Measurements from ENCODE around the gene NRP1. TPM values are rescaled to one million over a fixed set of nuclear protein-coding genes. Genes with fewer than 3 reads are reported as not detected.

The NRP1 gene
- total RNA-seq, 1 experiment from 2014 or later: 3.0 TPM

DNA sequence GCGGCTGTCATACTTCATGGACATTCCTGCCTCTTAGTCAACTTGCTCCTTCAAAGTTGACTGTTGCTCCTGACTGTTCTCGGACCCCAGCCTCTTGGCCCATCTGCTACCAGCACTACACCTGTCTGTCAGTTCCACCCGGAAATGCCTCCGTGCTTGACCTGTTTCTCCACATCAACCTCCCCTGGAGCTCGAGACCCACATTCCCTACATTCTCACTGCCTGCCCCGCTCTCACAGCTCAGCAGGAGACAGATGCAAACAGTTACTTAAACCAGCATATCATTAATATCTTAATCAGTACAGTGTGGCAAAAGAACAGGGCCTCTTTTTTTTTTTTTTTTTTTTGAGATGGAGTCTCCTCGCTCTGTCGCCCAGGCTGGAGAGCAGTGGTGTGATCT is 174.3 kb downstream of the NRP1 start:
- no peaks in the 10 kb centered on the region for H3K27me3 Mint-ChIP-seq (ENCODE audit: low read depth)
- no peak overlapping the region for H3K4me3 Mint-ChIP-seq
- H3K27ac Mint-ChIP-seq: no peak overlapping the region
- CTCF ChIA-PET: interaction anchor here (0.7 to 2.4 kb wide), 3 partner anchors 33 to 151 kb away, joined by 3 to 6 read pairs (median 6); no protein-coding TSS in a partner anchor
- H3K4me1 Mint-ChIP-seq: peaks cover 39% of the 10 kb centered on the region
- peak; percentile 38 for DNase-seq (ENCODE audit: low spot score)
- H3K9me3 Mint-ChIP-seq: no peaks in the 10 kb centered on the region
- H3K36me3 Mint-ChIP-seq: no peaks in the 10 kb centered on the region
- POLR2A ChIA-PET: no interaction called here
- peak; percentile 62 for ATAC-seq
- TF ChIP-seq ATF1 (CRISPR knock-in tag; IDR thresholded peaks at IDR 0.05): no peak
- no peak for TF ChIP-seq RORB (CRISPR knock-in tag; IDR thresholded peaks at IDR 0.05)
- no peak for TF ChIP-seq TP53 (CRISPR knock-in tag; IDR thresholded peaks at IDR 0.05)
- no peak for TF ChIP-seq GRHL2 (CRISPR knock-in tag; IDR thresholded peaks at IDR 0.05; ENCODE audit: insufficient replicate concordance, severe bottlenecking)
- TF ChIP-seq, protein P1, sequence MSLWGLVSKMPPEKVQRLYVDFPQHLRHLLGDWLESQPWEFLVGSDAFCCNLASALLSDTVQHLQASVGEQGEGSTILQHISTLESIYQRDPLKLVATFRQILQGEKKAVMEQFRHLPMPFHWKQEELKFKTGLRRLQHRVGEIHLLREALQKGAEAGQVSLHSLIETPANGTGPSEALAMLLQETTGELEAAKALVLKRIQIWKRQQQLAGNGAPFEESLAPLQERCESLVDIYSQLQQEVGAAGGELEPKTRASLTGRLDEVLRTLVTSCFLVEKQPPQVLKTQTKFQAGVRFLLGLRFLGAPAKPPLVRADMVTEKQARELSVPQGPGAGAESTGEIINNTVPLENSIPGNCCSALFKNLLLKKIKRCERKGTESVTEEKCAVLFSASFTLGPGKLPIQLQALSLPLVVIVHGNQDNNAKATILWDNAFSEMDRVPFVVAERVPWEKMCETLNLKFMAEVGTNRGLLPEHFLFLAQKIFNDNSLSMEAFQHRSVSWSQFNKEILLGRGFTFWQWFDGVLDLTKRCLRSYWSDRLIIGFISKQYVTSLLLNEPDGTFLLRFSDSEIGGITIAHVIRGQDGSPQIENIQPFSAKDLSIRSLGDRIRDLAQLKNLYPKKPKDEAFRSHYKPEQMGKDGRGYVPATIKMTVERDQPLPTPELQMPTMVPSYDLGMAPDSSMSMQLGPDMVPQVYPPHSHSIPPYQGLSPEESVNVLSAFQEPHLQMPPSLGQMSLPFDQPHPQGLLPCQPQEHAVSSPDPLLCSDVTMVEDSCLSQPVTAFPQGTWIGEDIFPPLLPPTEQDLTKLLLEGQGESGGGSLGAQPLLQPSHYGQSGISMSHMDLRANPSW (CRISPR knock-in tag; conservative IDR thresholded peaks at IDR 0.05; ENCODE audit: low read depth): no peak
- no peak for TF ChIP-seq SMAD3 (CRISPR knock-in tag; IDR thresholded peaks at IDR 0.05; ENCODE audit: borderline replicate concordance)
- TF ChIP-seq, protein P2, sequence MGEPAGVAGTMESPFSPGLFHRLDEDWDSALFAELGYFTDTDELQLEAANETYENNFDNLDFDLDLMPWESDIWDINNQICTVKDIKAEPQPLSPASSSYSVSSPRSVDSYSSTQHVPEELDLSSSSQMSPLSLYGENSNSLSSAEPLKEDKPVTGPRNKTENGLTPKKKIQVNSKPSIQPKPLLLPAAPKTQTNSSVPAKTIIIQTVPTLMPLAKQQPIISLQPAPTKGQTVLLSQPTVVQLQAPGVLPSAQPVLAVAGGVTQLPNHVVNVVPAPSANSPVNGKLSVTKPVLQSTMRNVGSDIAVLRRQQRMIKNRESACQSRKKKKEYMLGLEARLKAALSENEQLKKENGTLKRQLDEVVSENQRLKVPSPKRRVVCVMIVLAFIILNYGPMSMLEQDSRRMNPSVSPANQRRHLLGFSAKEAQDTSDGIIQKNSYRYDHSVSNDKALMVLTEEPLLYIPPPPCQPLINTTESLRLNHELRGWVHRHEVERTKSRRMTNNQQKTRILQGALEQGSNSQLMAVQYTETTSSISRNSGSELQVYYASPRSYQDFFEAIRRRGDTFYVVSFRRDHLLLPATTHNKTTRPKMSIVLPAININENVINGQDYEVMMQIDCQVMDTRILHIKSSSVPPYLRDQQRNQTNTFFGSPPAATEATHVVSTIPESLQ (CRISPR knock-in tag; IDR thresholded peaks at IDR 0.05): no peak
- TF ChIP-seq GABPB1 (CRISPR knock-in tag; IDR thresholded peaks at IDR 0.05): no peak
- no peak for TF ChIP-seq JUN (CRISPR knock-in tag; IDR thresholded peaks at IDR 0.05)
- TF ChIP-seq, protein P3, sequence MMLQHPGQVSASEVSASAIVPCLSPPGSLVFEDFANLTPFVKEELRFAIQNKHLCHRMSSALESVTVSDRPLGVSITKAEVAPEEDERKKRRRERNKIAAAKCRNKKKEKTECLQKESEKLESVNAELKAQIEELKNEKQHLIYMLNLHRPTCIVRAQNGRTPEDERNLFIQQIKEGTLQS (CRISPR knock-in tag; conservative IDR thresholded peaks at IDR 0.05): no peak
- no peak for TF ChIP-seq ZMAT4 (CRISPR knock-in tag; IDR thresholded peaks at IDR 0.05)
- TF ChIP-seq, protein P4, sequence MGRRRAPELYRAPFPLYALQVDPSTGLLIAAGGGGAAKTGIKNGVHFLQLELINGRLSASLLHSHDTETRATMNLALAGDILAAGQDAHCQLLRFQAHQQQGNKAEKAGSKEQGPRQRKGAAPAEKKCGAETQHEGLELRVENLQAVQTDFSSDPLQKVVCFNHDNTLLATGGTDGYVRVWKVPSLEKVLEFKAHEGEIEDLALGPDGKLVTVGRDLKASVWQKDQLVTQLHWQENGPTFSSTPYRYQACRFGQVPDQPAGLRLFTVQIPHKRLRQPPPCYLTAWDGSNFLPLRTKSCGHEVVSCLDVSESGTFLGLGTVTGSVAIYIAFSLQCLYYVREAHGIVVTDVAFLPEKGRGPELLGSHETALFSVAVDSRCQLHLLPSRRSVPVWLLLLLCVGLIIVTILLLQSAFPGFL (CRISPR knock-in tag; IDR thresholded peaks at IDR 0.05; ENCODE audit: borderline replicate concordance): no peak
- TF ChIP-seq, protein P5, sequence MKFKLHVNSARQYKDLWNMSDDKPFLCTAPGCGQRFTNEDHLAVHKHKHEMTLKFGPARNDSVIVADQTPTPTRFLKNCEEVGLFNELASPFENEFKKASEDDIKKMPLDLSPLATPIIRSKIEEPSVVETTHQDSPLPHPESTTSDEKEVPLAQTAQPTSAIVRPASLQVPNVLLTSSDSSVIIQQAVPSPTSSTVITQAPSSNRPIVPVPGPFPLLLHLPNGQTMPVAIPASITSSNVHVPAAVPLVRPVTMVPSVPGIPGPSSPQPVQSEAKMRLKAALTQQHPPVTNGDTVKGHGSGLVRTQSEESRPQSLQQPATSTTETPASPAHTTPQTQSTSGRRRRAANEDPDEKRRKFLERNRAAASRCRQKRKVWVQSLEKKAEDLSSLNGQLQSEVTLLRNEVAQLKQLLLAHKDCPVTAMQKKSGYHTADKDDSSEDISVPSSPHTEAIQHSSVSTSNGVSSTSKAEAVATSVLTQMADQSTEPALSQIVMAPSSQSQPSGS (CRISPR knock-in tag; IDR thresholded peaks at IDR 0.05; ENCODE audit: borderline replicate concordance, low read depth): no peak
- no peak for TF ChIP-seq ZNF532 (CRISPR knock-in tag; IDR thresholded peaks at IDR 0.05; ENCODE audit: borderline replicate concordance)
- TF ChIP-seq ZNF396 (CRISPR knock-in tag; IDR thresholded peaks at IDR 0.05; ENCODE audit: borderline replicate concordance): no peak
- no peak for TF ChIP-seq IRF2 (CRISPR knock-in tag; IDR thresholded peaks at IDR 0.05; ENCODE audit: borderline replicate concordance, low read depth)
- no peak for TF ChIP-seq GTF2I (CRISPR knock-in tag; conservative IDR thresholded peaks at IDR 0.05)

Measured in WTC11 (cell line).